ENCODE data around the gene KCTD10.
A peak's percentile ranks its signal among the peaks of the same experiment; 100 is the strongest.

KCTD10 gene

DNA sequence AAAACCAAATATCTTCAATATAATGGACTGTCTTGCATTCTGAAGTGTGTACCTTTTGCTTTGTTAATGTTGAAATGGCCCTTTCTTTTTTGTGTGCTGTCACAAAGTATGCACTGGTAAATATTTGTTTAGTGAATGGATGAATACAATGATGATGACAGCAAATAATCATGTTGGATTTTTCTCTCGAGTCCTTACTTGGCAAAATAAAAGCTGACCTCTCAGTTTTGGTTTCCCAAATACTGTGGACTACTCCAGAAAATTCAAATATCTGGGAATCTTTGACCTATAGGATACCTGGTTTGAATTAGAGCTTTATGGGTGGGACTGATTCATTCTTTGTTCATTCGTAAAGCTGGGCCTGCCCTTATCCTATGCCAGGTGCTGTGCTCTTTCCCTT is 5.8 kb upstream of the KCTD10 start:
- Histone ChIP-seq H3K36me3 (replicated peaks) (peaks cover 40% of the 10 kb centered on the region), H3K4me3 (ENCODE audit: low read depth, low read length) (no peak overlapping the region), H3K27ac (no peak overlapping the region), H3K27me3 (replicated peaks) (no peaks in the 10 kb centered on the region)
- in situ Hi-C loops (cut with HindIII; ENCODE audit: low pct_ligation_motif_present, low sequenced_read_pairs), result no loop called here
- TF ChIP-seq, protein P1, sequence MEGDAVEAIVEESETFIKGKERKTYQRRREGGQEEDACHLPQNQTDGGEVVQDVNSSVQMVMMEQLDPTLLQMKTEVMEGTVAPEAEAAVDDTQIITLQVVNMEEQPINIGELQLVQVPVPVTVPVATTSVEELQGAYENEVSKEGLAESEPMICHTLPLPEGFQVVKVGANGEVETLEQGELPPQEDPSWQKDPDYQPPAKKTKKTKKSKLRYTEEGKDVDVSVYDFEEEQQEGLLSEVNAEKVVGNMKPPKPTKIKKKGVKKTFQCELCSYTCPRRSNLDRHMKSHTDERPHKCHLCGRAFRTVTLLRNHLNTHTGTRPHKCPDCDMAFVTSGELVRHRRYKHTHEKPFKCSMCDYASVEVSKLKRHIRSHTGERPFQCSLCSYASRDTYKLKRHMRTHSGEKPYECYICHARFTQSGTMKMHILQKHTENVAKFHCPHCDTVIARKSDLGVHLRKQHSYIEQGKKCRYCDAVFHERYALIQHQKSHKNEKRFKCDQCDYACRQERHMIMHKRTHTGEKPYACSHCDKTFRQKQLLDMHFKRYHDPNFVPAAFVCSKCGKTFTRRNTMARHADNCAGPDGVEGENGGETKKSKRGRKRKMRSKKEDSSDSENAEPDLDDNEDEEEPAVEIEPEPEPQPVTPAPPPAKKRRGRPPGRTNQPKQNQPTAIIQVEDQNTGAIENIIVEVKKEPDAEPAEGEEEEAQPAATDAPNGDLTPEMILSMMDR (IDR thresholded peaks at IDR 0.05; ENCODE audit: low read depth, low read length, missing control alignments), result no peak
- DNase-seq, result no peak

DNA sequence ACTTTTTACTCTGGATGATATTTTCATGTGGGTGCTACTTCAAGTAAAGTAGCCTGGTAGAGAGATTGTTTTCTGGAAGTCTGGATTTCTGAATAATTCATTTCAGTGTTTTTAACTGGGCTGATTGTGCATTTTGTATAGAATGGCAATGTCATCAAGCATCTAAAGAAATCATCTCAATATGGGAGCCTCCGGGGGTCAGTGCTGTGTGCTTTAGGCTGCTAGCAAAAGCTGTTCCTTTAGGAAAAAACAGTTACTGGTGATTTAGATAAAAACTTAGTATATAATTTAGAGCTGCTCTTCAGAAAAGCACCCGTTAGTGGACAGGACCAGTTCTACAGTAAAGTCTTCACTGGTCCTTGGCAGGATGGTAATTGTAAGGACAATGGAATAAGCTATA is 5.4 kb upstream of the KCTD10 start:
- DNase-seq, result no peak
- in situ Hi-C loops (cut with HindIII; ENCODE audit: low pct_ligation_motif_present, low sequenced_read_pairs), result no loop called here
- no peak overlapping the region for H3K4me3 ChIP-seq (ENCODE audit: low read depth, low read length)
- TF ChIP-seq, protein P1 (IDR thresholded peaks at IDR 0.05; ENCODE audit: low read depth, low read length, missing control alignments), result no peak
- peaks cover 36% of the 10 kb centered on the region for H3K36me3 ChIP-seq (replicated peaks)
- H3K27ac ChIP-seq, result no peak overlapping the region
- H3K27me3 ChIP-seq (replicated peaks), result no peaks in the 10 kb centered on the region

- in situ Hi-C loops (cut with HindIII; ENCODE audit: low pct_ligation_motif_present, low sequenced_read_pairs), result no loop called here
- no peak for DNase-seq
- Histone ChIP-seq H3K27me3 (replicated peaks) (no peaks in the 10 kb centered on the region), H3K27ac (no peak overlapping the region), H3K4me3 (ENCODE audit: low read depth, low read length) (no peak overlapping the region), H3K36me3 (replicated peaks) (peaks cover 30% of the 10 kb centered on the region)
- TF ChIP-seq, protein P1 (IDR thresholded peaks at IDR 0.05; ENCODE audit: low read depth, low read length, missing control alignments), result no peak
Measured at GRCh38 chr12:109481863-109482262, 4.8 kb upstream of the KCTD10 start.

DNA sequence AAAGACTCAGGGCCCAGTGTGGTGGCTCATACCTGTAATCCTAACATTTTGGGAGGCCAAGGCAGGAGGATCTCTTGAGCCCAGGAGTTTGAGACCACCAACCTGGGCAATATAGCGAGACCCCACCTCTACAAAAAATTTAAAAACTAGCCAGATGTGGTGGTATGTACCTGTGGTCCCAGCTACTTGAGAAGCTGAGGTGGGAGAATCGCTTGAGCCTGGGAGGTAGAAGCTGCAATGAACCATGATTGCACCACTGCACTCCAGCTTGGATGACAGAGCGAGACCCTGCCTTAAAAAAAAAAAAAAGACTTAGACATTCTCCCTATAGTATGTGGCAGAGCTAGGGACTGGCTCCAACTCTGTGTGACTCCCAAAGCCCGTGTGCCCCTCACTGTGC is 3.3 kb upstream of the KCTD10 start:
- no peaks in the 10 kb centered on the region for H3K27me3 ChIP-seq (replicated peaks)
- H3K4me3 ChIP-seq (ENCODE audit: low read depth, low read length), result no peak overlapping the region
- in situ Hi-C loops (cut with HindIII; ENCODE audit: low pct_ligation_motif_present, low sequenced_read_pairs), result no loop called here
- no peak overlapping the region for H3K27ac ChIP-seq
- TF ChIP-seq, protein P1 (IDR thresholded peaks at IDR 0.05; ENCODE audit: low read depth, low read length, missing control alignments), result no peak
- no peak for DNase-seq
- peaks cover 18% of the 10 kb centered on the region for H3K36me3 ChIP-seq (replicated peaks)

GRCh38 chr12:109479761-109480160 is 2.7 kb upstream of the KCTD10 start:
- in situ Hi-C loops (cut with HindIII; ENCODE audit: low pct_ligation_motif_present, low sequenced_read_pairs), result no loop called here
- H3K27me3 ChIP-seq (replicated peaks), result no peaks in the 10 kb centered on the region

GRCh38 chr12:109477963-109478315 is 839 bp upstream of the KCTD10 start:
- in situ Hi-C loops (cut with HindIII; ENCODE audit: low pct_ligation_motif_present, low sequenced_read_pairs), result no loop called here
- H3K27me3 ChIP-seq (replicated peaks), result no peaks in the 10 kb centered on the region
- DNase-seq, result no peak
- peaks cover 4% of the 10 kb centered on the region for H3K36me3 ChIP-seq (replicated peaks)
- H3K27ac ChIP-seq, result peak overlapping the region; percentile 100
- TF ChIP-seq, protein P1 (IDR thresholded peaks at IDR 0.05; ENCODE audit: low read depth, low read length, missing control alignments), result no peak
- peak overlapping the region; percentile 93 for H3K4me3 ChIP-seq (ENCODE audit: low read depth, low read length)

More at GRCh38 chr12:109479761-109480160, 2.7 kb upstream of the KCTD10 start:
- TF ChIP-seq, protein P1 (IDR thresholded peaks at IDR 0.05; ENCODE audit: low read depth, low read length, missing control alignments), result no peak
- Histone ChIP-seq H3K27ac (no peak overlapping the region), H3K36me3 (replicated peaks) (peaks cover 12% of the 10 kb centered on the region), H3K4me3 (ENCODE audit: low read depth, low read length) (no peak overlapping the region)
- no peak for DNase-seq

All from brain microvascular endothelial cell (primary cell).